ENCODE measurements around the gene CDKN2B. TPM values are rescaled to one million over a fixed set of nuclear protein-coding genes. Genes with fewer than 3 reads are reported as not detected.
A peak's percentile ranks its signal among the peaks of the same experiment; 100 is the strongest.

Gene CDKN2B
- polyA plus RNA-seq, 1 experiment, result 10.2 TPM

DNA sequence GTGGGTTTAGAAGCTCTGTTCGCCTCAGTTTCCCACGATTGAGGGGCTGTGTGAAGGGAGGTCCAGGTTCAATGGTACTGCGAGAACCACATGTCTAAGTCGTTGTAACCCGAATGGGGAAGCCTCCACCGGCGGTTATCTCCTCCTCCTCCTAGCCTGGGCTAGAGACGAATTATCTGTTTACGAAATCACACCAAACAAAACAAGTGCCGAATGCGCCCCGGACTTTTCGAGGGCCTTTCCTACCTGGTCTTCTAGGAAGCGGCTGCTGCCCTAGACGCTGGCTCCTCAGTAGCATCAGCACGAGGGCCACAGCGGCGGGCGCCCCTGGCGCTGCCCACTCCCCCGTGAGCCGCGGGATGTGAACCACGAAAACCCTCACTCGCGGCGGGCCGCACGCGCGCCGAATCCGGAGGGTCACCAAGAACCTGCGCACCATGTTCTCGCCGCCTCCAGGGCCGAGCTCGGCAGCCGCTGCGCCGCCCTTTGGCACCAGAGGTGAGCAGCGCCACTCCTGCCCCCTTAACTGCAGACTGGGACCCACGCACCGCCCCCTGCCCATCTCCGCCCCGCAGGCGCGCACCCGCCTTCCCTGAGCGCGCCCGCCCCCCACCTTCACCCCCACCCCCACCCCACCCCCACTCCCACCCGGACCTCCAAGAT lies 15.1 kb downstream of the CDKN2B start, which contains the start of gene CDKN2A:
Gene CDKN2A, minus strand, starts transcription at position 500 of the 663 bp plus-strand sequence.
- TF ChIP-seq, protein P1, sequence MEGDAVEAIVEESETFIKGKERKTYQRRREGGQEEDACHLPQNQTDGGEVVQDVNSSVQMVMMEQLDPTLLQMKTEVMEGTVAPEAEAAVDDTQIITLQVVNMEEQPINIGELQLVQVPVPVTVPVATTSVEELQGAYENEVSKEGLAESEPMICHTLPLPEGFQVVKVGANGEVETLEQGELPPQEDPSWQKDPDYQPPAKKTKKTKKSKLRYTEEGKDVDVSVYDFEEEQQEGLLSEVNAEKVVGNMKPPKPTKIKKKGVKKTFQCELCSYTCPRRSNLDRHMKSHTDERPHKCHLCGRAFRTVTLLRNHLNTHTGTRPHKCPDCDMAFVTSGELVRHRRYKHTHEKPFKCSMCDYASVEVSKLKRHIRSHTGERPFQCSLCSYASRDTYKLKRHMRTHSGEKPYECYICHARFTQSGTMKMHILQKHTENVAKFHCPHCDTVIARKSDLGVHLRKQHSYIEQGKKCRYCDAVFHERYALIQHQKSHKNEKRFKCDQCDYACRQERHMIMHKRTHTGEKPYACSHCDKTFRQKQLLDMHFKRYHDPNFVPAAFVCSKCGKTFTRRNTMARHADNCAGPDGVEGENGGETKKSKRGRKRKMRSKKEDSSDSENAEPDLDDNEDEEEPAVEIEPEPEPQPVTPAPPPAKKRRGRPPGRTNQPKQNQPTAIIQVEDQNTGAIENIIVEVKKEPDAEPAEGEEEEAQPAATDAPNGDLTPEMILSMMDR (IDR thresholded peaks at IDR 0.05; ENCODE audit: low read depth, low read length), result no peak
- no peak for DNase-seq (ENCODE audit: low read depth, low spot score)
- peak within 1 kb of the TSS; percentile 85 for H3K27ac ChIP-seq (ENCODE audit: low read depth, low read length)
- ChIA-PET CTCF (interaction anchor here (0.6 to 8.0 kb wide), 8 partner anchors 14 to 250 kb away, joined by 3 to 69 read pairs (median 5); partner anchors contain the start of gene CDKN2B), POLR2A (interaction anchor here (0.6 to 1.8 kb wide), 3 partner anchors 15 to 576 kb away, joined by 3 to 6 read pairs (median 4); no protein-coding TSS in a partner anchor)
- H3K9me3 ChIP-seq (ENCODE audit: control insufficient read depth, insufficient read depth, low read length), result peaks cover 6% of the 10 kb centered on the region; the same call in 1 of the 2 replicates
- H3K4me3 ChIP-seq (ENCODE audit: low read depth, low read length), result peak within 1 kb of the TSS; percentile 86
- no peaks in the 10 kb centered on the region for H3K27me3 ChIP-seq (ENCODE audit: control insufficient read depth, insufficient read depth, low read length)

- ChIA-PET CTCF (interaction anchor here (1.5 to 8.0 kb wide), 3 partner anchors 15 to 179 kb away, joined by 6 to 69 read pairs (median 9); partner anchors contain the start of gene CDKN2B), POLR2A (no interaction called here)
- peak overlapping the region; percentile 86 for H3K4me3 ChIP-seq (ENCODE audit: low read depth, low read length)
- H3K27me3 ChIP-seq (ENCODE audit: control insufficient read depth, insufficient read depth, low read length), result no peaks in the 10 kb centered on the region
- TF ChIP-seq, protein P1 (IDR thresholded peaks at IDR 0.05; ENCODE audit: low read depth, low read length), result no peak
- no peak overlapping the region for H3K27ac ChIP-seq (ENCODE audit: low read depth, low read length)
- no peak for DNase-seq (ENCODE audit: low read depth, low spot score)
- peaks cover 6% of the 10 kb centered on the region; the same call in 1 of the 2 replicates for H3K9me3 ChIP-seq (ENCODE audit: control insufficient read depth, insufficient read depth, low read length)
These were observed 16.1 kb downstream of the CDKN2B start for GRCh38 chr9:21993007-21993406.

DNA sequence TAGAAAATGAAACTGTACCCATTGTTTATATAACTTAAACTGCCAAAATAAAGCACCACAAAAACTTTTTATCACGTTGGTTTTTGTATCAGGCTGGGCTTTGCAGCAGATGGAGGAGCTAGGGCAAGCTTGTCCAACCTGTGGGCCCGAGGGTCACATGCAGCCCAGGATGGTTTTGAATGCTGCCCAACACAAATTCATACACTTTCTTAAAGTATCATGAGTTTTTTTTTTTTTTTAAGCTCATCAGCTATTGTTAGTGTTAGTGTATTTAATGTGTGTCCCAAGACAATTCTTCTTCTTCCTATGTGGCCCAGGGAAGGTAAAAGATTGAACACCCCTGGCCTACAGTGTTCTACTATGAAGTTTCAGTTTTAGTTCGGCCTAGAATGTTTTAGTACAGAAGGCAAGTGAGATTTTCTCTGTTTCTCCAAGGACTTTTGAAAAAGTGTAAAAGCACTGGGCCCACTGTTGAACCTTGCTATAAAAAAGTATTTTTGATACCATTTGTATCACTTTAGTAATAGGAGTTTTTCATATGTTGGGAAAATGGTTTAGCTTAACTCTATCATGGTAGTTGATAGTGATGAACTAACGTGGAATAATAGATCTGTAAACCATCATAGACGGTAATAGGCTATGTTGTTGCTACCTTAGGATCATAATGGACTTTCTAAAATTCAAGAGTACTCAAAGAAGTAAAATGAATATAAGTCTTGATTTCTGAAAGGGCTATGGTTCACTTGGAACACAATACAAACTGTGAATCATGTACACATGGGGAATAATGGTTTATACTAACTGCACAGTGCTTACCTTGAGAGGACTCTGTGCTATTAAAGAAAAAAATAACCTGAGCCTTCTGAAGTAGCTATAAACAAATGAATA lies 17.8 kb downstream of the CDKN2B start:
- Histone ChIP-seq H3K9me3 (ENCODE audit: control insufficient read depth, insufficient read depth, low read length) (peaks cover 6% of the 10 kb centered on the region; the same call in 1 of the 2 replicates), H3K4me3 (ENCODE audit: low read depth, low read length) (peak overlapping the region; percentile 34; the same call in 1 of the 2 replicates), H3K27ac (ENCODE audit: low read depth, low read length) (no peak overlapping the region), H3K27me3 (ENCODE audit: control insufficient read depth, insufficient read depth, low read length) (no peaks in the 10 kb centered on the region)
- no peak for DNase-seq (ENCODE audit: low read depth, low spot score)
- ChIA-PET POLR2A (no interaction called here), CTCF (interaction anchor here (1.0 to 8.0 kb wide), 7 partner anchors 10 to 253 kb away, joined by 3 to 69 read pairs (median 9); partner anchors contain the start of gene CDKN2B)
- TF ChIP-seq, protein P1 (IDR thresholded peaks at IDR 0.05; ENCODE audit: low read depth, low read length), result no peak

DNA sequence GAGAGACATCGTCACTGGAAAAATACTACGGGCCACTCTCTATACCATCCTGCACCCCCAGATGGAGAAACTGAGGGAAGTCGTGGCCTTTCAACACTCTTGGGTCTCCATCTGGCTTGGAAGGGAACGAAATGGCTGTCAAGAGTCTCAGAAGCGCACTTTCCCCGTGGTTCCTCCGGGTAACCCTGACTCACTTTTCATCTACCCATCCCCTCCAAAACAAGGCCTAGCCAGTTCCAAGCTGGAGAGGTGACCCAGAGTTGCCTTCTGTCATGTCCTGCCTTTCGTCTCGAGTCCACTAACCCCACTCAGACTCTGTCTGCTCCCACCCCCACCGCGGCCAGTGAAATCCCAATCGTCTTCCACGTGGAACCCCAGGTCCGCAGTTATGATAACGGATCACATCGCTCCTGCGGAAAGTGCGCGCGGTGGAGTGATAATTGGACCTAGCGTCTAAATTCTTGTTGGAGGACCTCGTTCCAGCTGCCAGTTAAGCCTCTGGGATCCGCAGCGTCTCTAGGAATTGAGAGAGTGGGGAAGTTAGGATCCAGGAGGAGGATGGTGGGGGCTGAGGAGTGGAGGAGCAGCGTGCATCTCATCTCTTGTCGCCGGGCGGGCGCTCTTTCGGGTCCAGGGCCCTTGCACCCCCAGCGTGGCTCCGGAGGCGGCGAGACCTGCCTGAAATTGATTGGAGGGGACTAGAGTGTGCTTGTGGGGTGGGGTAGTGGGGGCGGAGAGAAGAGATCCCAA lies 19.5 kb downstream of the CDKN2B start:
- POLR2A ChIA-PET, result interaction anchor here (1.2 kb wide), 1 partner anchor 19 kb away, joined by 5 read pairs; the partner anchor contains the start of gene CDKN2B
- CTCF ChIA-PET, result interaction anchor here (1.1 to 8.0 kb wide), 5 partner anchors 19 to 255 kb away, joined by 3 to 69 read pairs (median 16); partner anchors contain the start of gene CDKN2B
- TF ChIP-seq, protein P1 (IDR thresholded peaks at IDR 0.05; ENCODE audit: low read depth, low read length), result no peak
- H3K27me3 ChIP-seq (ENCODE audit: control insufficient read depth, insufficient read depth, low read length), result no peaks in the 10 kb centered on the region
- no peak for DNase-seq (ENCODE audit: low read depth, low spot score)
- H3K9me3 ChIP-seq (ENCODE audit: control insufficient read depth, insufficient read depth, low read length), result peaks cover 6% of the 10 kb centered on the region; the same call in 1 of the 2 replicates
- H3K4me3 ChIP-seq (ENCODE audit: low read depth, low read length), result peak overlapping the region; percentile 23; the same call in 1 of the 2 replicates
- no peak overlapping the region for H3K27ac ChIP-seq (ENCODE audit: low read depth, low read length)

Data from AG04450 (cell line).